Mesothelial cell of epicardium (in vitro differentiated cells): ENCODE measurements around the gene SVIL. TPM values are rescaled to one million over a fixed set of nuclear protein-coding genes. Genes with fewer than 3 reads are reported as not detected.
A peak's percentile ranks its signal among the peaks of the same experiment; 100 is the strongest.
"Not testable (repeated sequence)": the region's sequence is repeated elsewhere in the genome, so short reads cannot be mapped to it uniquely, and the experiment has no call there.

Experiments used
- DNase-seq, 2 experiments: peaks; one replicate each; pipeline ENCODE4 v3.0.0; 2021; ENCODE audit warnings: low spot score in 2 of 2; ENCODE audit not compliant: unreplicated experiment in 2 of 2
- H3K27ac Mint-ChIP-seq: 2 replicates; pipeline ENCODE4 v1.8.0; 2021; ENCODE audit warnings: mixed read lengths
- H3K27me3 Mint-ChIP-seq: 2 replicates; pipeline ENCODE4 v1.8.0; 2021; ENCODE audit warnings: low read depth, mixed read lengths
- H3K36me3 Mint-ChIP-seq: 2 replicates; pipeline ENCODE4 v1.8.0; 2021; ENCODE audit warnings: mixed read lengths
- H3K4me1 Mint-ChIP-seq: 2 replicates; pipeline ENCODE4 v1.8.0; 2021; ENCODE audit warnings: mixed read lengths
- H3K4me3 Mint-ChIP-seq: 2 replicates; pipeline ENCODE4 v1.8.0; 2021; ENCODE audit warnings: mild to moderate bottlenecking, moderate library complexity, mixed read lengths
- H3K9me3 Mint-ChIP-seq: 2 replicates; pipeline ENCODE4 v1.8.0; 2021; ENCODE audit warnings: mixed read lengths
- total RNA-seq: library from RNA; stranded (reverse); gene quantifications from 3 replicates; pipeline ENCODE4 v1.2.1, GENCODE V29; 2021
- TF ChIP-seq, protein P1 (sequence below): fragments of 200-600 bp; sonication (generic); IDR thresholded peaks from one replicate; pipeline ENCODE4 v1.5.0; 2021; ENCODE audit warnings: antibody characterized with exemption; ENCODE audit not compliant: unreplicated experiment

Gene SVIL
- total RNA-seq, 1 donor from 2014 or later, result 293 TPM

DNA sequence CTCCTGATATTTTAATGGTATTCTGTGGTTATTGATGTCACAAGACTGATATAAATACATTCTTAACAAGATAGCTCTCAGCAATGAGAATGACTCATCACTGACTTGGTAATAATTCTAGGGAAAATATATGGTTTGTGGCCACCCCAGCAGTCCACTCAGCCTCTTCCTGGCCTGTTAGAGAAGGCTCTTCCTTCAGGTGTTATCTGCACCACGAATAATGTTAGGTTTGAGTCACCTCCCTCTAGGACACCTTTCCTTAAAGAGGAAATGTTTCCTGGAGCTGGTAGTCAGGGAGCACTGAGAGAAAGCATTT lies 163.3 kb downstream of the SVIL start:
- no peaks in the 10 kb centered on the region for H3K27me3 Mint-ChIP-seq
- peak overlapping the region; percentile 65 for H3K27ac Mint-ChIP-seq
- TF ChIP-seq, protein P1, sequence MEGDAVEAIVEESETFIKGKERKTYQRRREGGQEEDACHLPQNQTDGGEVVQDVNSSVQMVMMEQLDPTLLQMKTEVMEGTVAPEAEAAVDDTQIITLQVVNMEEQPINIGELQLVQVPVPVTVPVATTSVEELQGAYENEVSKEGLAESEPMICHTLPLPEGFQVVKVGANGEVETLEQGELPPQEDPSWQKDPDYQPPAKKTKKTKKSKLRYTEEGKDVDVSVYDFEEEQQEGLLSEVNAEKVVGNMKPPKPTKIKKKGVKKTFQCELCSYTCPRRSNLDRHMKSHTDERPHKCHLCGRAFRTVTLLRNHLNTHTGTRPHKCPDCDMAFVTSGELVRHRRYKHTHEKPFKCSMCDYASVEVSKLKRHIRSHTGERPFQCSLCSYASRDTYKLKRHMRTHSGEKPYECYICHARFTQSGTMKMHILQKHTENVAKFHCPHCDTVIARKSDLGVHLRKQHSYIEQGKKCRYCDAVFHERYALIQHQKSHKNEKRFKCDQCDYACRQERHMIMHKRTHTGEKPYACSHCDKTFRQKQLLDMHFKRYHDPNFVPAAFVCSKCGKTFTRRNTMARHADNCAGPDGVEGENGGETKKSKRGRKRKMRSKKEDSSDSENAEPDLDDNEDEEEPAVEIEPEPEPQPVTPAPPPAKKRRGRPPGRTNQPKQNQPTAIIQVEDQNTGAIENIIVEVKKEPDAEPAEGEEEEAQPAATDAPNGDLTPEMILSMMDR, result no peak
- H3K36me3 Mint-ChIP-seq, result peaks cover 66% of the 10 kb centered on the region
- no peak for DNase-seq
- no peaks in the 10 kb centered on the region for H3K9me3 Mint-ChIP-seq
- H3K4me3 Mint-ChIP-seq, result no peak overlapping the region
- H3K4me1 Mint-ChIP-seq, result peaks cover 27% of the 10 kb centered on the region

DNA sequence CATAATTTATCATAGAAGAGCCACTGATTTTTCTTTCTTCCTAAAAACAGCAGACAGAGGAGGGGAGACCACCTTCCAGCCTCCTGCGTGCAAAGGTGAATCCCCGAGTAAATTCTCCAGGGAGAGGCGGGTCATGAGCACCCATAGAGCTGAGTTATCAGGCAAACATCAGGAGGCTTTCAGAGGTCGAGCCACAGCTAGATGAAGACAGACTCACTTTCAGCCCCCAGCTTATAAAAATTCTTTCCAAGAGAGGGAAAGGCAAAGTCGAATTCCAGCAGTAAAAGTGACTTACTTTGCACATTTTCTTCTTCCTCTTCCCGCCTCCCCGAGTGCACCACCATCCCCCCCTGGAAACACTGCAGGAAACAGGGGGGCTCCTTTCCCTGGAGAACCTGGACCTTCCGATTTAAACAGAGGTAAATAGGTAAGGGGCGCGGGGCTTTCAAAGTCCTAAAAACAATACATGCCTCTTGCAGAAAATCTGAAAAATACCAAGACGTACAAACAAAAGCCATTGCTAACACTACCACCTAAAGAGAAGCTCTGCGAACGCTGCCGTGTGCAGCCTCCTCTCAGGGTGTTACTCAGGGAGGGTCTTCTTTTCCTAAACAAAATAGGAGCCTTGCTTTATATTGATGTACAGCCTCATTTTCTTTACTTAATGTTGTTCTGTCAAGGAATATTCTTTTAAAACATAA lies 163.8 kb downstream of the SVIL start:
- H3K27ac Mint-ChIP-seq, result peak overlapping the region; percentile 65

DNA sequence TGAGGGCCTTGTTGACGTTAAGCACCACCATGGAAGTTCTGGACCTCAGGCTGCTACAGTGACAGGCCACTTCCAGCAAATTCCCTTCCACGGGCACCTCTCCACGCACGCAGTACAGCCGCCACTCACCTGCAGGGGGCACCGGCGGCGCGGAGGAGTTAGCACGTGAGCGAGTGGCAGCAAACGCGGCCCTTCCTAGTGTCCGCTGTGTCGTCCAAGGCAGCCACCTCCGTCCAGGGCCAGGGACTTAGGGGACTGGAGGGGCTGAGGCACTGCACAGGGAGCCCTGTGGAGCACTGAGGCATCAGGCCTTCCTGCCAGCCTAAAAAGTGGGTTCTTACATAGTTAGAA lies 164.4 kb downstream of the SVIL start:
- no peak for DNase-seq
- H3K4me1 Mint-ChIP-seq, result peaks cover 27% of the 10 kb centered on the region
- H3K27ac Mint-ChIP-seq, result peak overlapping the region; percentile 65
- H3K9me3 Mint-ChIP-seq, result no peaks in the 10 kb centered on the region
- H3K36me3 Mint-ChIP-seq, result peaks cover 68% of the 10 kb centered on the region
- H3K27me3 Mint-ChIP-seq, result no peaks in the 10 kb centered on the region
- TF ChIP-seq, protein P1, result peak; percentile 27
- no peak overlapping the region for H3K4me3 Mint-ChIP-seq

More for the DNA sequence above, 163.8 kb downstream of the SVIL start:
- no peak overlapping the region for H3K4me3 Mint-ChIP-seq
- no peaks in the 10 kb centered on the region for H3K9me3 Mint-ChIP-seq
- TF ChIP-seq, protein P1, result no peak
- no peaks in the 10 kb centered on the region for H3K27me3 Mint-ChIP-seq
- no peak for DNase-seq
- H3K36me3 Mint-ChIP-seq, result peaks cover 69% of the 10 kb centered on the region
- peaks cover 27% of the 10 kb centered on the region for H3K4me1 Mint-ChIP-seq

DNA sequence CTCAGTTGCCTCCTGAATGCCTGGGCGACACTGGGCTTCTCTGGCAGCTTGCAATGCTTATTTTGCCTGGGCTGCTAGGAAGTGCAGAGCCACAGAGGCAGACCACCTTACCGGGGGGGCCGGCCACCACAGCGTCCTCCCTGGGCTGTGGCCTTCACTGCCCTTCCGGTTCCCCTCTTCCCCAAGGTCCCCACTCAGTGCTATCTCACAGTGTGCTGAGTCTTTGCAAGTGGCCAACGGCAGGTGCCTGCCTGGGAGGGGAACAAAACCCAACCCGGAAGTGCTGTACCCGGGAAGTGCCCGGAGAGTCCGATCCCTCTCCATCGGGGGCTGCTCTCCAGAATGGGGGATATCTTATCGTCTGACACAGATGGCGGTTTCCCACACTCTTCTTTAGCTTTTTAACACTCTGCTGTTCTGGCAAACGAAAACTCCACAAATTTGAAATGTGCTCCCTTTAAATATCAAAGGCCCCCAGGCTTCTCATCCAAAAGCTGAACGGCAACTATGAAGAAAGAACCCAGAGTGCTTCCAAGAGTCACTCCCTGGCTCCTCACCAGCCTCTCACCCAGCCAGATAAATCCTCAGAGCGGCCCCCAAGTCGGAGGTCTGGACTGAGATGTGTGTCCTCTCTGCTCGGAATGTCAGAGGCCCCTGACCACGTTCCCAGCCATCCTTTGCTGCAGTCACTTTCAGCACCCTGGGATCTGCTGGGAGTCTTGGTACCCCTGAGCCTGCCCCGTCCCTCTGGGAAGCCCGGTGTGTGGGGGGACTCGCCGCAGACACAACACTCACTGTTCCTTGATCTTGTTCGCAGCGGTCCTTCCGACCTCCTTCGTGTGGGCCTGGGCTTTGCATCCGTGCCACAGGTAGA lies 165.1 kb downstream of the SVIL start:
- H3K36me3 Mint-ChIP-seq, result peaks cover 69% of the 10 kb centered on the region
- H3K4me3 Mint-ChIP-seq, result no peak overlapping the region
- H3K27ac Mint-ChIP-seq, result peak overlapping the region; percentile 65
- no peaks in the 10 kb centered on the region for H3K27me3 Mint-ChIP-seq
- no peaks in the 10 kb centered on the region for H3K9me3 Mint-ChIP-seq
- H3K4me1 Mint-ChIP-seq, result peaks cover 27% of the 10 kb centered on the region
- no peak for DNase-seq
- TF ChIP-seq, protein P1, result no peak

DNA sequence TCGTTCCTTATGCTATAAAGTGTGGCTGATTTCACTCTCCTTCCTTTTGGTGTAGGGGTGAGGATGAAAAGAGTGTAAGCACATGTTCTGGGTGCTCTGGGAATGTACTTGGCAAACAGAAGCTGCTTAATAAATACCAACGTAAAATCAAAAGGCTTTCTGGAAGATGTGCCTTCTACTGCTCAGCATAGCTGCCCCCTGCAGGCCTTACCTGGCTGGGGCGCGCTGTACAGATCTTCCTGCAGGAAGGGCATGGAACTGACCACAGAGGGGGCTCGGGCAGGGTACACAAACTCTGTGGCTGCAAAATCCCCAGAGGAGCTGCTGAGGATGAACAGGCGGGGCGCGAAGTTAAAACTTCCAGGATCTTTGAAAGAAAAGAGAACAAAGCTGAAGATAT lies 169.4 kb downstream of the SVIL start:
- H3K27ac Mint-ChIP-seq, result peak overlapping the region; percentile 16
- peaks cover 74% of the 10 kb centered on the region for H3K36me3 Mint-ChIP-seq
- H3K9me3 Mint-ChIP-seq, result peaks cover 7% of the 10 kb centered on the region
- H3K4me1 Mint-ChIP-seq, result peaks cover 2% of the 10 kb centered on the region
- TF ChIP-seq, protein P1, result no peak
- no peak for DNase-seq
- H3K27me3 Mint-ChIP-seq, result no peaks in the 10 kb centered on the region
- no peak overlapping the region for H3K4me3 Mint-ChIP-seq

DNA sequence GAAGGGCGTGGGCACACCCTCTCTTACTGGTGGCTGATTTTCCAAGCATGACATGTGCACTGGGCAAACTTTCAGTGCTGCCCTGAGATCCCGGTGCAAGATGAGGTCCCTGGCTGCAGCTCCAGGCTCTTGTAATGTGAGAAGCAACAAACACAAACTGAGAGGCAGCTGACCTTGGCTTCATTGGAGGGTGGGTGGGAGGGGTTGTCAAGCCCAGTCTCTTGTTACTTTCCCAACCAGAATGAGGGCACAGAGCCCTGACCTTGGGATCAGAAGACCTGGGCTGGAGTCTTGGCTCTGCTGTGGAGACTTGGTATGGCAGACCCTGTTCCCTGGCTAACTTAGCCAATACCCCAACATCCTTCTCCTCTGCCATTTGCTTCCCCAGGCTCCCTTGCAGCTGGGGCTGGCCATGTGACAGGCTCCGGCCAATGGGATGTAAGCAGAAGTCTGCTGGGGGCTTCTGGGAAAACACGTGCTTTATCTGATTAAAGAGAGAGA lies 170.1 kb downstream of the SVIL start:
- peaks cover 76% of the 10 kb centered on the region for H3K36me3 Mint-ChIP-seq
- not testable (repeated sequence) for H3K27ac Mint-ChIP-seq, H3K27me3 Mint-ChIP-seq

More for the DNA sequence above, 170.1 kb downstream of the SVIL start:
- not testable (repeated sequence) for H3K4me1 Mint-ChIP-seq, H3K4me3 Mint-ChIP-seq, DNase-seq
- H3K9me3 Mint-ChIP-seq, result peaks cover 11% of the 10 kb centered on the region
